Measurements from ENCODE around the gene PIGW.
A peak's percentile ranks its signal among the peaks of the same experiment; 100 is the strongest.

PIGW gene

DNA sequence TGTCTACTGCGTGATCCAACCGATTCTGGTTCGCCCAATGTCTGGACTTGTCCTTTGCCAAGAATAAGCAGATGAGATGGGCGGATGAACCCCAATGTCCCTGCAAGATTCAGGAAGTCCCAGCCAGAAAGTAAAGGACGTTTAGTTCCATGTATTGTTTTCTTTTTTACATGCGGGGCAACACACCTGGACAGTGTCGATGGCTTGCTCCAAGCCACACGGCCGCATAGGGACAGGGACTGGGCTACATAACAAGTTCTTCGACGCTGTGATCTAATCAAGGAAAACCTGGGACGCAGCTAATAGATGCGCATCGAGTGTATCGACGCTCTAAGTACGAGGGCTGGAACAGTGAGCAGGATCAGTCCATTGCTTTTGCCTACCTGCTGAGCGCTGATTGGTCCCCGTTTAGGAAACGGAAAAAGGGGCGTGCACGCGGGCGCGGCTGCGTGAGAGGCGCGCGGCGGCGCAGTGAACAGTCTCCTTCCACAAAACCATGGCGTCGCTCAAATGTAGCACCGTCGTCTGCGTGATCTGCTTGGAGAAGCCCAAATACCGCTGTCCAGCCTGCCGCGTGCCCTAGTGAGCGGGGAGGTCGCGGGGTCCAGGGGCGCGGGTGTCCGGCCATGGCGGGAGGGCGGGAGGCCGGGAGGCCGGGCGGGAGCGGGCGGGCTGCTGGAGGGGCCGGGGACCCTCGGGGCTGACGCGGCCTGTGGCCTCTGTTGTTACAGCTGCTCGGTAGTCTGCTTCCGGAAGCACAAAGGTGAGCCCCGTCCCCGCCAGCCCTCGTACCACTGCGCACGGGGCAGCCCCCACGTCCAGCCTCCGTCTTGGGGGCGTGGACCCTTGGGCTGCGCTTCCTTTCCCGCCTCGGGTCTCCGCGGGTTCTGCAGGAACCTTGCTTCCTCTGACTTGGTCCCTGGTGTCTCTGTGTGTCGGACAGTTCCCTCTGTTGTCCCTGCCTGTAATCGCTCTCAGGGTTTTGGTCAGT is 48.3 kb upstream of the PIGW start, which contains the start of gene ZNHIT3:
TSS of gene ZNHIT3 (plus strand) at position 478 of the 991 bp plus-strand sequence. CDS start at position 497, 19 bp downstream.
- Histone ChIP-seq H3K79me2 (ENCODE audit: low read length) (peaks cover 48% of the 10 kb centered on the region), H4K20me1 (ENCODE audit: insufficient read depth, low read length) (no peaks in the 10 kb centered on the region; the same call in 1 of the 2 replicates), H3K36me3 (replicated peaks; ENCODE audit: insufficient read depth, low read length) (no peaks in the 10 kb centered on the region), H3K4me1 (ENCODE audit: low read length) (peaks cover 4% of the 10 kb centered on the region; the same call in 1 of the 2 replicates), H3K9ac (ENCODE audit: low read length) (peak within 1 kb of the TSS; percentile 70), H3K4me2 (ENCODE audit: low read depth, low read length) (peak within 1 kb of the TSS; percentile 96), H3K9me2 (replicated peaks; ENCODE audit: insufficient read depth, low read length) (no peaks in the 10 kb centered on the region), H2AFZ (ENCODE audit: low read length) (peak within 1 kb of the TSS; percentile 95), H3K9me3 (replicated peaks; ENCODE audit: insufficient read depth, low read length) (no peaks in the 10 kb centered on the region), H3K4me3 (ENCODE audit: low read length) (peak within 1 kb of the TSS; percentile 93), H3K27me3 (replicated peaks; ENCODE audit: insufficient read depth, low read length) (peaks cover 10% of the 10 kb centered on the region), H3F3A (ENCODE audit: insufficient read depth, low read length) (no peaks in the 10 kb centered on the region), H3K27ac (ENCODE audit: low read length) (peak within 1 kb of the TSS; percentile 21; the same call in 1 of the 2 replicates)
- DNase-seq: peak; percentile 96
- TF ChIP-seq EZH2phosphoT487 (IDR thresholded peaks at IDR 0.05; ENCODE audit: low read length): no peak
- TF ChIP-seq, protein P1, sequence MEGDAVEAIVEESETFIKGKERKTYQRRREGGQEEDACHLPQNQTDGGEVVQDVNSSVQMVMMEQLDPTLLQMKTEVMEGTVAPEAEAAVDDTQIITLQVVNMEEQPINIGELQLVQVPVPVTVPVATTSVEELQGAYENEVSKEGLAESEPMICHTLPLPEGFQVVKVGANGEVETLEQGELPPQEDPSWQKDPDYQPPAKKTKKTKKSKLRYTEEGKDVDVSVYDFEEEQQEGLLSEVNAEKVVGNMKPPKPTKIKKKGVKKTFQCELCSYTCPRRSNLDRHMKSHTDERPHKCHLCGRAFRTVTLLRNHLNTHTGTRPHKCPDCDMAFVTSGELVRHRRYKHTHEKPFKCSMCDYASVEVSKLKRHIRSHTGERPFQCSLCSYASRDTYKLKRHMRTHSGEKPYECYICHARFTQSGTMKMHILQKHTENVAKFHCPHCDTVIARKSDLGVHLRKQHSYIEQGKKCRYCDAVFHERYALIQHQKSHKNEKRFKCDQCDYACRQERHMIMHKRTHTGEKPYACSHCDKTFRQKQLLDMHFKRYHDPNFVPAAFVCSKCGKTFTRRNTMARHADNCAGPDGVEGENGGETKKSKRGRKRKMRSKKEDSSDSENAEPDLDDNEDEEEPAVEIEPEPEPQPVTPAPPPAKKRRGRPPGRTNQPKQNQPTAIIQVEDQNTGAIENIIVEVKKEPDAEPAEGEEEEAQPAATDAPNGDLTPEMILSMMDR (IDR thresholded peaks at IDR 0.05; ENCODE audit: low read length): no peak
- no peak for TF ChIP-seq EZH2 (optimal IDR thresholded peaks at IDR 0.05; ENCODE audit: low read depth, low read length)

DNA sequence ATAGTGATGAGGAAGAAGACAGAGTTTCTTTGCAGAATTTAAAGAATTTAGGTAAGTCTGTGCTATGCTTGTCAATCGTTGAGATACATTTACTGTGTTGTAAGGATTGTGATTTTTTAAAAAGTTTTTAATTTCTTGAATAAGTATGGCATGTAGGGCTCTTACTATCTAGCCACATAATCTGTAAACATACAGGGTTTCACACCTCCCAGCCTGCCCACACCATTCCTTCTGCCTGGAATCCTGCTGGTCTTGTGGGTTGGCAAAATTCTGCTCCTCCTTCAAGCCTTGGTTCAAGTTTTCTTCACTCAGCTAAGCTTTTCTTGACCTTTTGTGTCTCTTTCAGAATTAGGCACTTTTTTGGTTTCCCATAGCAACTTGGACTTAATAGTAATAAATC is 40.8 kb upstream of the PIGW start:
- TF ChIP-seq EZH2phosphoT487 (IDR thresholded peaks at IDR 0.05; ENCODE audit: low read length) (no peak), EZH2 (optimal IDR thresholded peaks at IDR 0.05; ENCODE audit: low read depth, low read length) (no peak)
- TF ChIP-seq, protein P1 (IDR thresholded peaks at IDR 0.05; ENCODE audit: low read length): no peak
- H3F3A ChIP-seq (ENCODE audit: insufficient read depth, low read length): peaks cover 2% of the 10 kb centered on the region; the same call in 1 of the 2 replicates
- no peak for DNase-seq
- no peaks in the 10 kb centered on the region for H3K4me1 ChIP-seq (ENCODE audit: low read length)
- H3K4me3 ChIP-seq (ENCODE audit: low read length): no peak overlapping the region
- H3K4me2 ChIP-seq (ENCODE audit: low read depth, low read length): no peak overlapping the region
- no peaks in the 10 kb centered on the region for H3K9me2 ChIP-seq (replicated peaks; ENCODE audit: insufficient read depth, low read length)
- H3K27ac ChIP-seq (ENCODE audit: low read length): no peak overlapping the region
- H3K9ac ChIP-seq (ENCODE audit: low read length): no peak overlapping the region
- H3K9me3 ChIP-seq (replicated peaks; ENCODE audit: insufficient read depth, low read length): no peaks in the 10 kb centered on the region
- H3K79me2 ChIP-seq (ENCODE audit: low read length): peaks cover 41% of the 10 kb centered on the region
- H3K27me3 ChIP-seq (replicated peaks; ENCODE audit: insufficient read depth, low read length): no peaks in the 10 kb centered on the region
- no peak overlapping the region for H2AFZ ChIP-seq (ENCODE audit: low read length)
- peaks cover 10% of the 10 kb centered on the region; the same call in 1 of the 2 replicates for H3K36me3 ChIP-seq (replicated peaks; ENCODE audit: insufficient read depth, low read length)
- H4K20me1 ChIP-seq (ENCODE audit: insufficient read depth, low read length): no peaks in the 10 kb centered on the region; the same call in 1 of the 2 replicates

DNA sequence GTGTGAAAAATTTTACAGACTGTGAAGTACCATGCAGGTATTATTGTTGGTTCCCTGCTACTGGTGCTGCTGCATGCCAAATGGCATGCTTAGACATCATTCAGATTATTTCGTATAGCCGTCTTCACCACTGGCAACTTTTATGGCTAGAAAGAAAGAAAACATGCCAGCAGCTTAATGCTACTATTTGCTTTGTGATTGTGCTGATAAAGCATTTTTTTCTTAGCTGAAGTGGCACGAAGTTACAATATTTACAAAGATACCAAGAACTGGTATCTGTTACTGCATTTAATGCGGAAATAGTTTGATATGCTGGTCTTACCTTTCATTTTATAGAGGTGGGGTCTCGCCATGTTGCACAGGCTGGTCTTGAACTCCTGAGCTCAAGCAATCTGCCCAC is 40.1 kb upstream of the PIGW start:
- TF ChIP-seq, protein P1 (IDR thresholded peaks at IDR 0.05; ENCODE audit: low read length): no peak
- no peak for TF ChIP-seq EZH2phosphoT487 (IDR thresholded peaks at IDR 0.05; ENCODE audit: low read length)
- no peak for TF ChIP-seq EZH2 (optimal IDR thresholded peaks at IDR 0.05; ENCODE audit: low read depth, low read length)
- peaks cover 2% of the 10 kb centered on the region; the same call in 1 of the 2 replicates for H3F3A ChIP-seq (ENCODE audit: insufficient read depth, low read length)
- H3K4me3 ChIP-seq (ENCODE audit: low read length): no peak overlapping the region
- H2AFZ ChIP-seq (ENCODE audit: low read length): no peak overlapping the region
- no peak overlapping the region for H3K27ac ChIP-seq (ENCODE audit: low read length)
- H3K4me2 ChIP-seq (ENCODE audit: low read depth, low read length): no peak overlapping the region
- H3K4me1 ChIP-seq (ENCODE audit: low read length): no peaks in the 10 kb centered on the region
- H4K20me1 ChIP-seq (ENCODE audit: insufficient read depth, low read length): no peaks in the 10 kb centered on the region; the same call in 1 of the 2 replicates
- H3K9me2 ChIP-seq (replicated peaks; ENCODE audit: insufficient read depth, low read length): no peaks in the 10 kb centered on the region
- H3K9ac ChIP-seq (ENCODE audit: low read length): no peak overlapping the region
- H3K79me2 ChIP-seq (ENCODE audit: low read length): peaks cover 34% of the 10 kb centered on the region
- no peaks in the 10 kb centered on the region for H3K9me3 ChIP-seq (replicated peaks; ENCODE audit: insufficient read depth, low read length)
- no peak for DNase-seq
- H3K36me3 ChIP-seq (replicated peaks; ENCODE audit: insufficient read depth, low read length): peaks cover 10% of the 10 kb centered on the region; the same call in 1 of the 2 replicates
- H3K27me3 ChIP-seq (replicated peaks; ENCODE audit: insufficient read depth, low read length): no peaks in the 10 kb centered on the region
